HepG2 (cell line): ENCODE results near the gene TEX19. TPM values are rescaled to one million over a fixed set of nuclear protein-coding genes. Genes with fewer than 3 reads are reported as not detected.

Experiments
- ATRX ChIP-seq: sonication (generic); formaldehyde crosslinking; IDR thresholded peaks from 2 replicates; pipeline ENCODE4 v1.4.0; 2020; ENCODE audit warnings: missing genetic modification reagents, borderline replicate concordance
- HMG20A ChIP-seq: IDR thresholded peaks from 2 replicates; pipeline ENCODE4 v1.6.1; 2016; ENCODE audit warnings: borderline replicate concordance
- JARID2 ChIP-seq: sonication (generic); formaldehyde crosslinking; IDR thresholded peaks from 2 replicates; pipeline ENCODE4 v1.8.1; 2023; ENCODE audit warnings: missing genetic modification reagents, inconsistent platforms; ENCODE audit not compliant: insufficient replicate concordance
- KLF16 ChIP-seq, 2 experiments: sonication (generic) in 1 of 2; formaldehyde crosslinking in 1 of 2; IDR thresholded peaks; 2 replicates each; pipeline versions ENCODE4 v1.6.1 to v1.8.0; 2016 to 2023; ENCODE audit warnings: missing genetic modification reagents in 2 of 2, missing compliant biosample characterization in 1 of 2
- MLLT10 ChIP-seq: sonication (generic); formaldehyde crosslinking; IDR thresholded peaks from 2 replicates; pipeline ENCODE4 v1.4.0; 2020; ENCODE audit warnings: missing genetic modification reagents
- MXD4 ChIP-seq: IDR thresholded peaks from 2 replicates; pipeline ENCODE4 v1.6.1; 2016; ENCODE audit warnings: mild to moderate bottlenecking, missing biosample characterization, missing genetic modification reagents
- PAWR ChIP-seq: sonication (generic); formaldehyde crosslinking; IDR thresholded peaks from 2 replicates; pipeline ENCODE4 v1.4.0; 2020; ENCODE audit warnings: missing genetic modification reagents, mild to moderate bottlenecking, borderline replicate concordance
- RXRB ChIP-seq: IDR thresholded peaks from 2 replicates; pipeline ENCODE4 v1.6.1; 2016; ENCODE audit warnings: borderline replicate concordance, missing genetic modification reagents, missing compliant biosample characterization
- TSC22D2 ChIP-seq: sonication (generic); formaldehyde crosslinking; IDR thresholded peaks from 2 replicates; pipeline ENCODE4 v1.5.1; 2020; ENCODE audit warnings: missing genetic modification reagents, mild to moderate bottlenecking, borderline replicate concordance
- ZBTB20 ChIP-seq: sonication (generic); formaldehyde crosslinking; IDR thresholded peaks from 2 replicates; pipeline ENCODE4 v1.8.1; 2023; ENCODE audit warnings: missing genetic modification reagents, low read depth, mild to moderate bottlenecking, borderline replicate concordance
- ZNF441 ChIP-seq: sonication (generic); formaldehyde crosslinking; IDR thresholded peaks from 2 replicates; pipeline ENCODE4 v1.7.0; 2021; ENCODE audit warnings: missing genetic modification reagents, borderline replicate concordance
- ZNF552 ChIP-seq: sonication (generic); formaldehyde crosslinking; IDR thresholded peaks from 2 replicates; pipeline ENCODE4 v1.9.0; 2022; ENCODE audit warnings: missing genetic modification reagents, mild to moderate bottlenecking, borderline replicate concordance
- ZNF780A ChIP-seq: sonication (generic); formaldehyde crosslinking; IDR thresholded peaks from 2 replicates; pipeline ENCODE4 v1.8.0; 2022; ENCODE audit warnings: mild to moderate bottlenecking, missing genetic modification reagents, moderate library complexity
- ZNF782 ChIP-seq: sonication (generic); formaldehyde crosslinking; IDR thresholded peaks from 2 replicates; pipeline ENCODE4 v1.4.0; 2020; ENCODE audit warnings: missing genetic modification reagents, mild to moderate bottlenecking, borderline replicate concordance
- ZSCAN31 ChIP-seq: sonication (generic); formaldehyde crosslinking; IDR thresholded peaks from 2 replicates; pipeline ENCODE4 v1.5.0; 2020; ENCODE audit warnings: low read depth, mild to moderate bottlenecking, missing genetic modification reagents
- polyA plus RNA-seq, 8 experiments: library from polyadenylated mRNA; depleted of rRNA in 3 of 8; stranded (reverse) in 7 of 8; unstranded in 1 of 8; fragments of >200 nt; fragmentation: Illumina TruSeq in 4 of 8; extraction: Trizol in 4 of 8; gene quantifications; 2 replicates each; pipeline versions ENCODE4 v1.2.1 to v1.2.3, GENCODE V29; 2011 to 2016; ENCODE audit warnings: low read depth in 4 of 8, missing spikeins in 1 of 8, mixed read lengths in 1 of 8; ENCODE audit not compliant: insufficient read depth in 1 of 8
- total RNA-seq, 5 experiments: library from RNA; depleted of rRNA; stranded (reverse); fragments of >200 nt; fragmentation: Illumina TruSeq; extraction: Trizol; gene quantifications; 2 replicates each; pipeline ENCODE4 v1.2.3, GENCODE V29; 2016; ENCODE audit warnings: low read depth in 1 of 5
- TF ChIP-seq, protein P1 (sequence below): IDR thresholded peaks from 2 replicates; pipeline ENCODE4 v1.4.0; 2020; ENCODE audit warnings: mild to moderate bottlenecking, missing genetic modification reagents
- TF ChIP-seq, protein P2 (sequence below): sonication (generic); formaldehyde crosslinking; IDR thresholded peaks from 2 replicates; pipeline ENCODE4 v1.4.0; 2020; ENCODE audit warnings: mild to moderate bottlenecking, missing genetic modification reagents, borderline replicate concordance
- TF ChIP-seq, protein P3 (sequence below): sonication (generic); formaldehyde crosslinking; IDR thresholded peaks from 2 replicates; pipeline ENCODE4 v1.4.0; 2020; ENCODE audit warnings: missing genetic modification reagents, borderline replicate concordance

TEX19 gene
- total and polyA plus RNA-seq, 2 of the 13 experiments (the other 11 are each of a cell fraction or from before 2014, with no cell fraction given): 1.3 to 6.0 TPM

DNA sequence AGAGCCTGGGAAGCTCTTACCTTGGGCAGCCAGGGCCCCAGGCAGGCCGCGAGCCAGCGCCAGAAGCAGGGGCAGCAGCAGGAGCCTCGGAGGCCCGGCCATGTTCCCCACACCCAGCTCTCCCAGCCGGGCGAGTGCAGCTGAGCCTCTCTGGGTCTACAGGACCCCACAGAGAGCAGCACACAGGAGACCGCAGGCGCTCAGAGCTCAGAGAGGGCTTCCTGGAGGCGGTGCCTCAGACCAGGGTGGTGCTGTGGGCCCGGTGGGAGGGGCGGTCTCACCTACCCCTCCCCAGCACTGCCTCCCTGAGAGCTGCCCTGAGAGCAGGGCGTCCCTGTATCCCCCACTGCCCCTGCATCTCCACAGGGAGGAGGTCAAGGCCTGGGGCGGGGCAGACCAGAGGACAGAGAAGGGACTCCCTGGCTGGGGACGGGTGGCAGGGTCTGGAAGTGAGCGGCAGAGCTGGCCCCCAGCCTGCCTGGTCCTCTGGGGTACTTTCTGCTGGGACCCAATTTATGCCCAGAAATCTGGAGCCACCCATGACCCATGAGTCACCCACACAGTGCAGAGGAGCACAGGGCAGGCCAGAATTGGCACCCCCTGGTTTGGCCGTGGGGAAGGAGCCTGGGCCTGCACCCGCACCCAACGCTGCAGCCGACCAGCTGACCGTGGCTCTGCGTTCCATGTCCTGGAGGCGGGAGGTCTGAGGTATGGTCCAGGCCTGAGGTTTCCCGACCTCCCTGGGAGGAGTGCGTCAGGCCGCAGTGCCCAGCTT lies 41.5 kb upstream of the TEX19 start, which contains the start of gene CD7 (continued):
- 0 out of 2 replicates have a peak, but pooled peaks have one; percentile 47 for TF ChIP-seq ATRX (CRISPR knock-in tag)
- TF ChIP-seq, protein P1, sequence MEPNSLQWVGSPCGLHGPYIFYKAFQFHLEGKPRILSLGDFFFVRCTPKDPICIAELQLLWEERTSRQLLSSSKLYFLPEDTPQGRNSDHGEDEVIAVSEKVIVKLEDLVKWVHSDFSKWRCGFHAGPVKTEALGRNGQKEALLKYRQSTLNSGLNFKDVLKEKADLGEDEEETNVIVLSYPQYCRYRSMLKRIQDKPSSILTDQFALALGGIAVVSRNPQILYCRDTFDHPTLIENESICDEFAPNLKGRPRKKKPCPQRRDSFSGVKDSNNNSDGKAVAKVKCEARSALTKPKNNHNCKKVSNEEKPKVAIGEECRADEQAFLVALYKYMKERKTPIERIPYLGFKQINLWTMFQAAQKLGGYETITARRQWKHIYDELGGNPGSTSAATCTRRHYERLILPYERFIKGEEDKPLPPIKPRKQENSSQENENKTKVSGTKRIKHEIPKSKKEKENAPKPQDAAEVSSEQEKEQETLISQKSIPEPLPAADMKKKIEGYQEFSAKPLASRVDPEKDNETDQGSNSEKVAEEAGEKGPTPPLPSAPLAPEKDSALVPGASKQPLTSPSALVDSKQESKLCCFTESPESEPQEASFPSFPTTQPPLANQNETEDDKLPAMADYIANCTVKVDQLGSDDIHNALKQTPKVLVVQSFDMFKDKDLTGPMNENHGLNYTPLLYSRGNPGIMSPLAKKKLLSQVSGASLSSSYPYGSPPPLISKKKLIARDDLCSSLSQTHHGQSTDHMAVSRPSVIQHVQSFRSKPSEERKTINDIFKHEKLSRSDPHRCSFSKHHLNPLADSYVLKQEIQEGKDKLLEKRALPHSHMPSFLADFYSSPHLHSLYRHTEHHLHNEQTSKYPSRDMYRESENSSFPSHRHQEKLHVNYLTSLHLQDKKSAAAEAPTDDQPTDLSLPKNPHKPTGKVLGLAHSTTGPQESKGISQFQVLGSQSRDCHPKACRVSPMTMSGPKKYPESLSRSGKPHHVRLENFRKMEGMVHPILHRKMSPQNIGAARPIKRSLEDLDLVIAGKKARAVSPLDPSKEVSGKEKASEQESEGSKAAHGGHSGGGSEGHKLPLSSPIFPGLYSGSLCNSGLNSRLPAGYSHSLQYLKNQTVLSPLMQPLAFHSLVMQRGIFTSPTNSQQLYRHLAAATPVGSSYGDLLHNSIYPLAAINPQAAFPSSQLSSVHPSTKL (CRISPR knock-in tag): peak; percentile 52
- TF ChIP-seq ZBTB20 (CRISPR knock-in tag): no peak; the same call in 1 of the 2 replicates
- TF ChIP-seq MLLT10: no peak
- TF ChIP-seq HMG20A (CRISPR knock-in tag): no peak
- no peak; the same call in 1 of the 2 replicates for TF ChIP-seq MXD4 (CRISPR knock-in tag)
- TF ChIP-seq, protein P2, sequence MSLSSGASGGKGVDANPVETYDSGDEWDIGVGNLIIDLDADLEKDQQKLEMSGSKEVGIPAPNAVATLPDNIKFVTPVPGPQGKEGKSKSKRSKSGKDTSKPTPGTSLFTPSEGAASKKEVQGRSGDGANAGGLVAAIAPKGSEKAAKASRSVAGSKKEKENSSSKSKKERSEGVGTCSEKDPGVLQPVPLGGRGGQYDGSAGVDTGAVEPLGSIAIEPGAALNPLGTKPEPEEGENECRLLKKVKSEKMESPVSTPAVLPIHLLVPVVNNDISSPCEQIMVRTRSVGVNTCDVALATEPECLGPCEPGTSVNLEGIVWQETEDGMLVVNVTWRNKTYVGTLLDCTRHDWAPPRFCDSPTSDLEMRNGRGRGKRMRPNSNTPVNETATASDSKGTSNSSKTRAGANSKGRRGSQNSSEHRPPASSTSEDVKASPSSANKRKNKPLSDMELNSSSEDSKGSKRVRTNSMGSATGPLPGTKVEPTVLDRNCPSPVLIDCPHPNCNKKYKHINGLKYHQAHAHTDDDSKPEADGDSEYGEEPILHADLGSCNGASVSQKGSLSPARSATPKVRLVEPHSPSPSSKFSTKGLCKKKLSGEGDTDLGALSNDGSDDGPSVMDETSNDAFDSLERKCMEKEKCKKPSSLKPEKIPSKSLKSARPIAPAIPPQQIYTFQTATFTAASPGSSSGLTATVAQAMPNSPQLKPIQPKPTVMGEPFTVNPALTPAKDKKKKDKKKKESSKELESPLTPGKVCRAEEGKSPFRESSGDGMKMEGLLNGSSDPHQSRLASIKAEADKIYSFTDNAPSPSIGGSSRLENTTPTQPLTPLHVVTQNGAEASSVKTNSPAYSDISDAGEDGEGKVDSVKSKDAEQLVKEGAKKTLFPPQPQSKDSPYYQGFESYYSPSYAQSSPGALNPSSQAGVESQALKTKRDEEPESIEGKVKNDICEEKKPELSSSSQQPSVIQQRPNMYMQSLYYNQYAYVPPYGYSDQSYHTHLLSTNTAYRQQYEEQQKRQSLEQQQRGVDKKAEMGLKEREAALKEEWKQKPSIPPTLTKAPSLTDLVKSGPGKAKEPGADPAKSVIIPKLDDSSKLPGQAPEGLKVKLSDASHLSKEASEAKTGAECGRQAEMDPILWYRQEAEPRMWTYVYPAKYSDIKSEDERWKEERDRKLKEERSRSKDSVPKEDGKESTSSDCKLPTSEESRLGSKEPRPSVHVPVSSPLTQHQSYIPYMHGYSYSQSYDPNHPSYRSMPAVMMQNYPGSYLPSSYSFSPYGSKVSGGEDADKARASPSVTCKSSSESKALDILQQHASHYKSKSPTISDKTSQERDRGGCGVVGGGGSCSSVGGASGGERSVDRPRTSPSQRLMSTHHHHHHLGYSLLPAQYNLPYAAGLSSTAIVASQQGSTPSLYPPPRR (CRISPR knock-in tag): peak; percentile 48; the same call in 1 of the 2 replicates
- TF ChIP-seq ZNF441: peak; percentile 23; the same call in 1 of the 2 replicates
- peak; percentile 66; the same call in 1 of the 2 replicates for TF ChIP-seq PAWR
- TF ChIP-seq ZNF552 (CRISPR knock-in tag): peak; percentile 52; the same call in 1 of the 2 replicates
- TF ChIP-seq ZNF780A (CRISPR knock-in tag): no peak
- no peak for TF ChIP-seq TSC22D2 (CRISPR knock-in tag)
- 0 out of 4 replicates have a peak, but pooled peaks of 1 of the 2 experiments have one; percentile 16 for TF ChIP-seq KLF16 (CRISPR knock-in tag; IDR thresholded peaks at IDR 0.05)
- TF ChIP-seq ZNF782 (CRISPR knock-in tag): peak; percentile 89; the same call in 1 of the 2 replicates
- TF ChIP-seq, protein P3, sequence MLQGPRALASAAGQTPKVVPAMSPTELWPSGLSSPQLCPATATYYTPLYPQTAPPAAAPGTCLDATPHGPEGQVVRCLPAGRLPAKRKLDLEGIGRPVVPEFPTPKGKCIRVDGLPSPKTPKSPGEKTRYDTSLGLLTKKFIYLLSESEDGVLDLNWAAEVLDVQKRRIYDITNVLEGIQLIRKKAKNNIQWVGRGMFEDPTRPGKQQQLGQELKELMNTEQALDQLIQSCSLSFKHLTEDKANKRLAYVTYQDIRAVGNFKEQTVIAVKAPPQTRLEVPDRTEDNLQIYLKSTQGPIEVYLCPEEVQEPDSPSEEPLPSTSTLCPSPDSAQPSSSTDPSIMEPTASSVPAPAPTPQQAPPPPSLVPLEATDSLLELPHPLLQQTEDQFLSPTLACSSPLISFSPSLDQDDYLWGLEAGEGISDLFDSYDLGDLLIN: no peak
- no peak for TF ChIP-seq JARID2 (CRISPR knock-in tag)
- no peak for TF ChIP-seq ZSCAN31 (CRISPR knock-in tag)
- TF ChIP-seq RXRB (CRISPR knock-in tag): peak; percentile 63; the same call in 1 of the 2 replicates
